Gastrocnemius medialis (tissue), 4 donors: Measurements from ENCODE around the gene LORICRIN. TPM values are rescaled to one million over a fixed set of nuclear protein-coding genes. Genes with fewer than 3 reads are reported as not detected.

Experiments
- ATAC-seq, 2 donors: fragments of 150-250 bp; one replicate each; pipeline ENCODE4 v1.9.1; 2016
- DNase-seq, 2 donors: peaks; one replicate each; pipeline ENCODE4 v3.0.0-alpha.2; 2019
- H3K27ac ChIP-seq, 4 donors: fragments of 200-600 bp; sonication (generic); 1 replicate in 1 of 4; 2 replicates in 3 of 4; pipeline ENCODE4 v1.5.1; 2016 to 2018; ENCODE audit warnings: mild to moderate bottlenecking in 2 of 4, moderate library complexity in 1 of 4
- H3K27me3 ChIP-seq, 3 donors: fragments of 200-600 bp; sonication (generic) in 2 of 3; 1 replicate in 1 of 3; 2 replicates in 2 of 3; pipeline versions ENCODE4 v1.5.1 to v1.6.0; 2016 to 2019; ENCODE audit warnings: mild to moderate bottlenecking in 1 of 3, moderate library complexity in 1 of 3
- H3K36me3 ChIP-seq, 2 donors: fragments of 200-600 bp; sonication (generic) in 1 of 2; one replicate each; pipeline ENCODE4 v1.5.1; 2017 to 2018
- H3K4me1 ChIP-seq, 2 donors: fragments of 200-600 bp; sonication (generic) in 1 of 2; one replicate each; pipeline ENCODE4 v1.5.1; 2016 to 2017; ENCODE audit warnings: mild to moderate bottlenecking in 2 of 2
- H3K4me3 ChIP-seq, 4 donors: fragments of 200-600 bp; sonication (generic) in 3 of 4; 1 replicate in 1 of 4; 2 replicates in 3 of 4; pipeline ENCODE4 v1.5.1; 2016 to 2019; ENCODE audit warnings: mild to moderate bottlenecking in 2 of 4
- H3K9me3 ChIP-seq, 3 donors: fragments of 200-600 bp; sonication (generic) in 2 of 3; 1 replicate in 1 of 3; 2 replicates in 2 of 3; pipeline ENCODE4 v1.5.1; 2016 to 2019
- POLR2A ChIP-seq, 2 donors: fragments of 450-650 bp; IDR thresholded peaks; one replicate each; pipeline ENCODE4 v1.6.1; 2017; ENCODE audit warnings: antibody characterized with exemption in 2 of 2, mild to moderate bottlenecking in 2 of 2, moderate library complexity in 2 of 2
- in situ Hi-C, 4 donors: fragments of 200-750 bp; cut with MboI; loops; one replicate each; pipeline versions ENCODE4 v1.15.0 to v1.8.0; 2017; ENCODE audit warnings: low sequenced_read_pairs in 4 of 4
- intact Hi-C: fragments of 100-400 bp; cut with DNase I; formaldehyde crosslinking; loops from one replicate; pipeline ENCODE4 v1.15.1; 2023; ENCODE audit warnings: low total_unique reads
- total RNA-seq, 4 donors: library from RNA; depleted of rRNA; stranded (reverse); fragments of >200 nt; gene quantifications; one replicate each; pipeline versions ENCODE4 v1.1.0 to v1.2.3, GENCODE V29; 2016
- TF ChIP-seq, protein P1 (sequence below), 5 experiments: fragments of 450-650 bp in 3 of 5; fragments of 200-600 bp in 2 of 5; sonication (generic) in 2 of 5; IDR thresholded peaks in 4 of 5; conservative IDR thresholded peaks in 1 of 5; 1 replicate in 4 of 5; 2 replicates in 1 of 5; pipeline ENCODE4 v1.5.1; 2016 to 2019; ENCODE audit warnings: antibody characterized with exemption in 5 of 5, mild to moderate bottlenecking in 3 of 5, moderate library complexity in 3 of 5

The LORICRIN gene, protein sequence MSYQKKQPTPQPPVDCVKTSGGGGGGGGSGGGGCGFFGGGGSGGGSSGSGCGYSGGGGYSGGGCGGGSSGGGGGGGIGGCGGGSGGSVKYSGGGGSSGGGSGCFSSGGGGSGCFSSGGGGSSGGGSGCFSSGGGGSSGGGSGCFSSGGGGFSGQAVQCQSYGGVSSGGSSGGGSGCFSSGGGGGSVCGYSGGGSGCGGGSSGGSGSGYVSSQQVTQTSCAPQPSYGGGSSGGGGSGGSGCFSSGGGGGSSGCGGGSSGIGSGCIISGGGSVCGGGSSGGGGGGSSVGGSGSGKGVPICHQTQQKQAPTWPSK
- total RNA-seq: not detected

DNA sequence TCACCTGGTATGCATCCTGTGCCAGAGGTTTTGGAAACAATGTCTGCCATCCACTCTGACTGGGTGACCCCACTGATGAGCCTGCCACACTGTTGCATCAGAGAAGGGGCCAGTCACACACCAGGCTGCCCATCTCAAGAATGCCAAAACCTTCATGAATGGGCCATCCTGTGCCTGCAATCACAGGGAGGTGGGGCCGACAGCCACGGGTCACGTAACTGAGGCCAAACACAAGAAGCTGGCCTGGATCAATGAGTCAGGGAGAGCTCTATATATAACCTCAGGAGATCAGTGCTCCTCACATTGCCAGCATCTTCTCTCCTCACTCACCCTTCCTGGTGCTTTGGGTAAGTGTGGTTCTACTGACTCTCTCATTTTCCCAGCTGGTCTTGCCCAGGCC, at the start of gene LORICRIN:
TSS of gene LORICRIN (plus strand) at position 301 of the 400 bp plus-strand sequence. CDS start 1,263 bp downstream, outside the sequence.
- DNase-seq (no peak), ATAC-seq (no peak)
- TF ChIP-seq, protein P1, sequence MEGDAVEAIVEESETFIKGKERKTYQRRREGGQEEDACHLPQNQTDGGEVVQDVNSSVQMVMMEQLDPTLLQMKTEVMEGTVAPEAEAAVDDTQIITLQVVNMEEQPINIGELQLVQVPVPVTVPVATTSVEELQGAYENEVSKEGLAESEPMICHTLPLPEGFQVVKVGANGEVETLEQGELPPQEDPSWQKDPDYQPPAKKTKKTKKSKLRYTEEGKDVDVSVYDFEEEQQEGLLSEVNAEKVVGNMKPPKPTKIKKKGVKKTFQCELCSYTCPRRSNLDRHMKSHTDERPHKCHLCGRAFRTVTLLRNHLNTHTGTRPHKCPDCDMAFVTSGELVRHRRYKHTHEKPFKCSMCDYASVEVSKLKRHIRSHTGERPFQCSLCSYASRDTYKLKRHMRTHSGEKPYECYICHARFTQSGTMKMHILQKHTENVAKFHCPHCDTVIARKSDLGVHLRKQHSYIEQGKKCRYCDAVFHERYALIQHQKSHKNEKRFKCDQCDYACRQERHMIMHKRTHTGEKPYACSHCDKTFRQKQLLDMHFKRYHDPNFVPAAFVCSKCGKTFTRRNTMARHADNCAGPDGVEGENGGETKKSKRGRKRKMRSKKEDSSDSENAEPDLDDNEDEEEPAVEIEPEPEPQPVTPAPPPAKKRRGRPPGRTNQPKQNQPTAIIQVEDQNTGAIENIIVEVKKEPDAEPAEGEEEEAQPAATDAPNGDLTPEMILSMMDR (IDR thresholded peaks at IDR 0.05 in 4 of 5, conservative IDR thresholded peaks at IDR 0.05 in 1 of 5): no peak
- TF ChIP-seq POLR2A (IDR thresholded peaks at IDR 0.05): no peak
- Histone ChIP-seq H3K9me3 (no peaks in the 10 kb centered on the region), H3K4me1 (peaks cover 4 to 7% of the 10 kb centered on the region in 2 donors), H3K36me3 (no peaks in the 10 kb centered on the region), H3K4me3 (no peak within 1 kb of the TSS), H3K27me3 (peaks cover 37 to 53% (median 48%) of the 10 kb centered on the region in 3 donors), H3K27ac (no peak within 1 kb of the TSS)
- in situ Hi-C loops: no loop called here
- intact Hi-C loops: no loop called here

- intact Hi-C loops (no loop called here), in situ Hi-C loops (no loop called here)
- DNase-seq (no peak), ATAC-seq (no peak)
- no peaks in the 10 kb centered on the region for H3K27me3 ChIP-seq
- H3K27ac ChIP-seq: no peak overlapping the region
- TF ChIP-seq, protein P1 (IDR thresholded peaks at IDR 0.05 in 4 of 5, conservative IDR thresholded peaks at IDR 0.05 in 1 of 5): no peak
- TF ChIP-seq POLR2A (IDR thresholded peaks at IDR 0.05): no peak
- no peaks in the 10 kb centered on the region for H3K4me1 ChIP-seq
- H3K36me3 ChIP-seq: no peaks in the 10 kb centered on the region
- no peak overlapping the region for H3K4me3 ChIP-seq
- no peaks in the 10 kb centered on the region for H3K9me3 ChIP-seq
Observed at GRCh38 chr1:153210206-153210605, 49.3 kb upstream of the LORICRIN start.

DNA sequence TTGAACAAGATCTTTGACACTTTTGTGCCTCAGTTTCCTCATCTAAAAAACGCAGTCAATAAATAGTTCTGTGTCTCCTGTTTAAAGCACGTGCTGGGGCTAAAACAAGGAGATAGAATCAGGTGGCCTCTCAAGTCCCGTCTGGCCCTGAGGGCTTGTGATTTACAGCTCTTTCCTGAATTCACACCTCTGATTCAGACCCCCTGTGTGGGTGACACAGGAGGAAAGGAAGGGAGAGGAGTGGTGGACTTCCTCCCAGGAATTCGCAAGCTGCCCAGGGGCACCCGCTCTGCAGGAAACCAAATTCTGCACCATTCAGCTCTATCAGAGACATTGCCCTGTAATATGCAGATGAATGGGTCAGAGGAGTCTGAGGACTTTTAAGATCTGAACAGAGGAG, 47.3 kb upstream of the LORICRIN start:
- intact Hi-C loops: no loop called here
- Histone ChIP-seq H3K9me3 (no peaks in the 10 kb centered on the region), H3K36me3 (no peaks in the 10 kb centered on the region), H3K4me1 (no peaks in the 10 kb centered on the region), H3K4me3 (no peak overlapping the region), H3K27ac (no peak overlapping the region), H3K27me3 (no peaks in the 10 kb centered on the region)
- no peak for TF ChIP-seq POLR2A (IDR thresholded peaks at IDR 0.05)
- TF ChIP-seq, protein P1 (IDR thresholded peaks at IDR 0.05 in 4 of 5, conservative IDR thresholded peaks at IDR 0.05 in 1 of 5): no peak
- no peak for DNase-seq
- in situ Hi-C loops: no loop called here
- no peak for ATAC-seq

DNA sequence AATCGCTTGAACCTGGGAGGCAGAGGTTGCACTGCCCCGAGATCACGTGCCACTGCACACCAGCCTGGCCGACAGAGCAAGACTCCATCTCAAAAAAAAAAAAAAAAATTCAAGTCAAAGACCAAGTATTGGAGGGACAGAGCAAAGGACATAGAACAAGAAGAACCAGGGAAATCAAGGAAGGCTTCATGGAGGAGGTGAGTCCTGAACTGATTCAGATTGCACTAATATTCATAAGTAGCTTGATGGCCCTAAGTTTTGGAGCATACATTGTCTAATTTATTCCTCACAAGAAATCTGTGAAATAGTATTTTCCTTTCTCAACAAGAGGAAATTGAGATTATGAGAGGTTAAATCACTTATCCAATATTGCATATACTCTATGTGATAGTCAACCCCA, 46.0 kb upstream of the LORICRIN start:
- intact Hi-C loops (no loop called here), in situ Hi-C loops (no loop called here)
- DNase-seq (no peak), ATAC-seq (no peak)
- no peaks in the 10 kb centered on the region for H3K4me1 ChIP-seq
- H3K36me3 ChIP-seq: no peaks in the 10 kb centered on the region
- TF ChIP-seq, protein P1 (IDR thresholded peaks at IDR 0.05 in 4 of 5, conservative IDR thresholded peaks at IDR 0.05 in 1 of 5): no peak
- no peak for TF ChIP-seq POLR2A (IDR thresholded peaks at IDR 0.05)
- no peak overlapping the region for H3K4me3 ChIP-seq
- no peaks in the 10 kb centered on the region for H3K9me3 ChIP-seq
- no peaks in the 10 kb centered on the region for H3K27me3 ChIP-seq
- no peak overlapping the region for H3K27ac ChIP-seq
